ENCODE measurements around the gene MLNR. TPM values are rescaled to one million over a fixed set of nuclear protein-coding genes. Genes with fewer than 3 reads are reported as not detected.

MLNR gene, protein sequence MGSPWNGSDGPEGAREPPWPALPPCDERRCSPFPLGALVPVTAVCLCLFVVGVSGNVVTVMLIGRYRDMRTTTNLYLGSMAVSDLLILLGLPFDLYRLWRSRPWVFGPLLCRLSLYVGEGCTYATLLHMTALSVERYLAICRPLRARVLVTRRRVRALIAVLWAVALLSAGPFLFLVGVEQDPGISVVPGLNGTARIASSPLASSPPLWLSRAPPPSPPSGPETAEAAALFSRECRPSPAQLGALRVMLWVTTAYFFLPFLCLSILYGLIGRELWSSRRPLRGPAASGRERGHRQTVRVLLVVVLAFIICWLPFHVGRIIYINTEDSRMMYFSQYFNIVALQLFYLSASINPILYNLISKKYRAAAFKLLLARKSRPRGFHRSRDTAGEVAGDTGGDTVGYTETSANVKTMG
- total RNA-seq: not detected in 3 replicates
- long read RNA-seq: 0 reads

DNA sequence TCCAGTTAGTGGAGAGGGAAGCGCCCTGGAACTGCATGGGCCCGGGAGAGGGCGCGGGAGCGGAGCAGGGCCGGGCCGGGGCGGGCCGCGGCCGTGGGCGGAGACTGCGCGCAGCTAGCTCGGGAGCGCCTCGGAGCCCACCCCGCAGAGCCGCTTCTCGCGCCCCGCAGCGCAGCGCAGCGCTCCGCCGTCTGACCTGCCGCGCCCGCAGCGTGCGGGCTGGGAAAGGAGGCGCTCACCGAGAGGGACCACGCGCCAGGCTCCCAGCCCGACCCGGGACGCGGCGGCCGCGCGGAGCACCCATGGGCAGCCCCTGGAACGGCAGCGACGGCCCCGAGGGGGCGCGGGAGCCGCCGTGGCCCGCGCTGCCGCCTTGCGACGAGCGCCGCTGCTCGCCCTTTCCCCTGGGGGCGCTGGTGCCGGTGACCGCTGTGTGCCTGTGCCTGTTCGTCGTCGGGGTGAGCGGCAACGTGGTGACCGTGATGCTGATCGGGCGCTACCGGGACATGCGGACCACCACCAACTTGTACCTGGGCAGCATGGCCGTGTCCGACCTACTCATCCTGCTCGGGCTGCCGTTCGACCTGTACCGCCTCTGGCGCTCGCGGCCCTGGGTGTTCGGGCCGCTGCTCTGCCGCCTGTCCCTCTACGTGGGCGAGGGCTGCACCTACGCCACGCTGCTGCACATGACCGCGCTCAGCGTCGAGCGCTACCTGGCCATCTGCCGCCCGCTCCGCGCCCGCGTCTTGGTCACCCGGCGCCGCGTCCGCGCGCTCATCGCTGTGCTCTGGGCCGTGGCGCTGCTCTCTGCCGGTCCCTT, at the start of gene MLNR:
TSS of gene MLNR (plus strand) at position 303 of the 820 bp plus-strand sequence. CDS start at position 303, 0 bp downstream.
- Mint-ChIP-seq H3K27me3 (ENCODE audit: low read depth) (peaks cover 57% of the 10 kb centered on the region), H3K4me1 (ENCODE audit: low read depth) (no peaks in the 10 kb centered on the region), H3K4me3 (ENCODE audit: unreplicated experiment) (peak within 1 kb of the TSS; percentile 55), H3K27ac (ENCODE audit: unreplicated experiment) (no peak within 1 kb of the TSS), H3K36me3 (ENCODE audit: low read depth) (peaks cover 5% of the 10 kb centered on the region), H3K9me3 (ENCODE audit: low read depth) (no peaks in the 10 kb centered on the region)
- peak; percentile 46 for TF ChIP-seq CTCF (IDR thresholded peaks at IDR 0.05)
- DNase-seq (ENCODE audit: low spot score): no peak

DNA sequence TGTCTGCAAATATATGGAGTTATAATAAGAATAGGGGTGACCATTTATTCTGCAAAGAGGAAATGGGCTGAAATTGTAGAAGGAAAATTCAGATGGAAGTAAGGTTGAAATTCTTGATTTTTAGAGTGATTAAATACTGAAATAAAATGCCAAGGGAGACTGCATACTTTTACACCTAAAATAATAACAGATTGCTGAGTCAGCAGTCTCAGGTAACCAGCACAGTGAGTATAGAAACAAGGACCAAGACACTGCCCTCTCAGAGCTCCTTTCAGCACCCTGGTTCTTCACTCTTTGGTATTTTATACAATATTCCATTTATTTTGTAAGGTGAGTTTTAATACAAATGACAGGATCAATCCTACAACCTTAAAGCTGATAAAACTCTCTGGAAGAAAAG, 48.8 kb upstream of the MLNR start:
- Mint-ChIP-seq H3K4me1 (ENCODE audit: low read depth) (no peaks in the 10 kb centered on the region), H3K36me3 (ENCODE audit: low read depth) (peaks cover 12% of the 10 kb centered on the region), H3K4me3 (ENCODE audit: unreplicated experiment) (no peak overlapping the region), H3K9me3 (ENCODE audit: low read depth) (no peaks in the 10 kb centered on the region), H3K27me3 (ENCODE audit: low read depth) (no peaks in the 10 kb centered on the region), H3K27ac (ENCODE audit: unreplicated experiment) (no peak overlapping the region)
- no peak for TF ChIP-seq CTCF (IDR thresholded peaks at IDR 0.05)
- no peak for DNase-seq (ENCODE audit: low spot score)

GRCh38 chr13:49183672-49184325, 36.3 kb upstream of the MLNR start:
- no peak for TF ChIP-seq CTCF (IDR thresholded peaks at IDR 0.05)
- no peaks in the 10 kb centered on the region for H3K4me1 Mint-ChIP-seq (ENCODE audit: low read depth)
- no peaks in the 10 kb centered on the region for H3K9me3 Mint-ChIP-seq (ENCODE audit: low read depth)
- peaks cover 24% of the 10 kb centered on the region for H3K36me3 Mint-ChIP-seq (ENCODE audit: low read depth)
- no peak overlapping the region for H3K4me3 Mint-ChIP-seq (ENCODE audit: unreplicated experiment)
- no peaks in the 10 kb centered on the region for H3K27me3 Mint-ChIP-seq (ENCODE audit: low read depth)
- no peak for DNase-seq (ENCODE audit: low spot score)
- no peak overlapping the region for H3K27ac Mint-ChIP-seq (ENCODE audit: unreplicated experiment)

- no peak for TF ChIP-seq CTCF (IDR thresholded peaks at IDR 0.05)
- no peaks in the 10 kb centered on the region for H3K27me3 Mint-ChIP-seq (ENCODE audit: low read depth)
- no peak for DNase-seq (ENCODE audit: low spot score)
- no peak overlapping the region for H3K4me3 Mint-ChIP-seq (ENCODE audit: unreplicated experiment)
- no peak overlapping the region for H3K27ac Mint-ChIP-seq (ENCODE audit: unreplicated experiment)
- H3K9me3 Mint-ChIP-seq (ENCODE audit: low read depth): no peaks in the 10 kb centered on the region
- H3K4me1 Mint-ChIP-seq (ENCODE audit: low read depth): no peaks in the 10 kb centered on the region
- H3K36me3 Mint-ChIP-seq (ENCODE audit: low read depth): peaks cover 20% of the 10 kb centered on the region
These were observed 35.5 kb upstream of the MLNR start for GRCh38 chr13:49184621-49185020.

DNA sequence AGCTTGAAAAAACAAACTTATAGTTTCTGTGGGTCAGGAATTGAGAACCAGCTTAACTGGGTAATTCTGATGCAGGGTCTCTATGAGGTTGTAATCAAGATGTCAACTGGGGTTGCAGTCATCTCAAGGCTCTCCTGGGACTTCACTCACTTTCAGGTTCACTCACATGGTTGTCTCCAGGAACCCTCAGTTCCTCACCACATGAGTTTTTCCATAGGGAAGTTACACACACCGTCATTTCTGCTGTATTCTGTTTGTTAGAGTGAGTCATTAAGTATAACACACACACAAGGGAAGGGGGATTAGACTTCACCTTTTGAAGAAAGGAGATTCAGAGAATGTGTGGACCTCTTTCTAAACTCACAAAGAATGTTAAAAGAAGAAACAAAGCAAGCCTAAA, 34.9 kb upstream of the MLNR start:
- DNase-seq (ENCODE audit: low spot score): no peak
- H3K27me3 Mint-ChIP-seq (ENCODE audit: low read depth): no peaks in the 10 kb centered on the region
- H3K27ac Mint-ChIP-seq (ENCODE audit: unreplicated experiment): no peak overlapping the region
- TF ChIP-seq CTCF (IDR thresholded peaks at IDR 0.05): no peak
- H3K9me3 Mint-ChIP-seq (ENCODE audit: low read depth): no peaks in the 10 kb centered on the region
- H3K36me3 Mint-ChIP-seq (ENCODE audit: low read depth): peaks cover 19% of the 10 kb centered on the region
- H3K4me1 Mint-ChIP-seq (ENCODE audit: low read depth): no peaks in the 10 kb centered on the region
- H3K4me3 Mint-ChIP-seq (ENCODE audit: unreplicated experiment): no peak overlapping the region

Data from chondrocyte (in vitro differentiated cells).